Upper lobe of left lung (tissue), 4 donors: ENCODE data around the gene GREB1L.

Source experiments
- EP300 ChIP-seq, 4 donors: sonication (generic); formaldehyde crosslinking; IDR thresholded peaks; one replicate each; pipeline ENCODE4 v1.5.1; 2017; ENCODE audit warnings: antibody characterized with exemption in 4 of 4, control low read depth in 2 of 4
- POLR2A ChIP-seq, 4 donors: fragments of 450-650 bp; IDR thresholded peaks; one replicate each; pipeline ENCODE4 v1.5.1; 2016 to 2017; ENCODE audit warnings: antibody characterized with exemption in 4 of 4, mild to moderate bottlenecking in 2 of 4
- POLR2AphosphoS5 ChIP-seq, 2 donors: sonication (generic); formaldehyde crosslinking; IDR thresholded peaks; one replicate each; pipeline ENCODE4 v1.5.1; 2017; ENCODE audit warnings: antibody characterized with exemption in 2 of 2
- TF ChIP-seq, protein P1 (sequence below), 6 experiments: fragments of 450-650 bp in 4 of 6; fragments of 200-600 bp in 2 of 6; sonication (generic) in 2 of 6; IDR thresholded peaks; one replicate each; pipeline ENCODE4 v1.5.1; 2016 to 2019; ENCODE audit warnings: antibody characterized with exemption in 6 of 6

GRCh38 chr18:21315741-21316197 is 73.7 kb downstream of the GREB1L start:
- TF ChIP-seq, protein P1, sequence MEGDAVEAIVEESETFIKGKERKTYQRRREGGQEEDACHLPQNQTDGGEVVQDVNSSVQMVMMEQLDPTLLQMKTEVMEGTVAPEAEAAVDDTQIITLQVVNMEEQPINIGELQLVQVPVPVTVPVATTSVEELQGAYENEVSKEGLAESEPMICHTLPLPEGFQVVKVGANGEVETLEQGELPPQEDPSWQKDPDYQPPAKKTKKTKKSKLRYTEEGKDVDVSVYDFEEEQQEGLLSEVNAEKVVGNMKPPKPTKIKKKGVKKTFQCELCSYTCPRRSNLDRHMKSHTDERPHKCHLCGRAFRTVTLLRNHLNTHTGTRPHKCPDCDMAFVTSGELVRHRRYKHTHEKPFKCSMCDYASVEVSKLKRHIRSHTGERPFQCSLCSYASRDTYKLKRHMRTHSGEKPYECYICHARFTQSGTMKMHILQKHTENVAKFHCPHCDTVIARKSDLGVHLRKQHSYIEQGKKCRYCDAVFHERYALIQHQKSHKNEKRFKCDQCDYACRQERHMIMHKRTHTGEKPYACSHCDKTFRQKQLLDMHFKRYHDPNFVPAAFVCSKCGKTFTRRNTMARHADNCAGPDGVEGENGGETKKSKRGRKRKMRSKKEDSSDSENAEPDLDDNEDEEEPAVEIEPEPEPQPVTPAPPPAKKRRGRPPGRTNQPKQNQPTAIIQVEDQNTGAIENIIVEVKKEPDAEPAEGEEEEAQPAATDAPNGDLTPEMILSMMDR (IDR thresholded peaks at IDR 0.05), result no peak
- no peak for TF ChIP-seq POLR2AphosphoS5 (IDR thresholded peaks at IDR 0.05)
- TF ChIP-seq POLR2A (IDR thresholded peaks at IDR 0.05), result no peak
- TF ChIP-seq EP300 (IDR thresholded peaks at IDR 0.05), result no peak
